ENCODE data around the gene MCF2L2.

The MCF2L2 gene

GRCh38 chr3:183161552-183162336 lies 266.7 kb downstream of the MCF2L2 start:
- peak overlapping the region; percentile 43 for H3K4me3 ChIP-seq (ENCODE audit: low read length)
- DNase-seq (ENCODE audit: low read depth): no peak
- no peak for TF ChIP-seq CTCF (conservative IDR thresholded peaks at IDR 0.05; ENCODE audit: low read depth, low read length)

GRCh38 chr3:183160616-183161015 lies 267.8 kb downstream of the MCF2L2 start:
- no peak for TF ChIP-seq CTCF (conservative IDR thresholded peaks at IDR 0.05; ENCODE audit: low read depth, low read length)
- H3K4me3 ChIP-seq (ENCODE audit: low read length): no peak overlapping the region
- DNase-seq (ENCODE audit: low read depth): no peak

GRCh38 chr3:183159333-183159732 lies 269.1 kb downstream of the MCF2L2 start:
- TF ChIP-seq CTCF (conservative IDR thresholded peaks at IDR 0.05; ENCODE audit: low read depth, low read length): peak; percentile 43
- no peak for DNase-seq (ENCODE audit: low read depth)
- no peak overlapping the region for H3K4me3 ChIP-seq (ENCODE audit: low read length)

GRCh38 chr3:183158551-183159006 lies 269.8 kb downstream of the MCF2L2 start:
- DNase-seq (ENCODE audit: low read depth): peak; percentile 40
- TF ChIP-seq CTCF (conservative IDR thresholded peaks at IDR 0.05; ENCODE audit: low read depth, low read length): no peak
- no peak overlapping the region for H3K4me3 ChIP-seq (ENCODE audit: low read length)

- no peak for TF ChIP-seq CTCF (conservative IDR thresholded peaks at IDR 0.05; ENCODE audit: low read depth, low read length)
- DNase-seq (ENCODE audit: low read depth): no peak
- no peak overlapping the region for H3K4me3 ChIP-seq (ENCODE audit: low read length)
Observed at GRCh38 chr3:183158113-183158512, 270.3 kb downstream of the MCF2L2 start.

GRCh38 chr3:183156266-183156665 lies 272.2 kb downstream of the MCF2L2 start:
- no peak overlapping the region for H3K4me3 ChIP-seq (ENCODE audit: low read length)
- DNase-seq (ENCODE audit: low read depth): no peak
- TF ChIP-seq CTCF (conservative IDR thresholded peaks at IDR 0.05; ENCODE audit: low read depth, low read length): no peak

- no peak for TF ChIP-seq CTCF (conservative IDR thresholded peaks at IDR 0.05; ENCODE audit: low read depth, low read length)
- DNase-seq (ENCODE audit: low read depth): no peak
- H3K4me3 ChIP-seq (ENCODE audit: low read length): no peak overlapping the region
Observed at GRCh38 chr3:183155499-183155898, 272.9 kb downstream of the MCF2L2 start.
